H1 (cell line): ENCODE data around the gene NDRG4. TPM values are rescaled to one million over a fixed set of nuclear protein-coding genes. Genes with fewer than 3 reads are reported as not detected.

Experiments used
- CTCF ChIA-PET: fragments of 300-600 bp; sonication (Branson Sonifier 250); formaldehyde crosslinking; loops from one replicate; lab custom pipeline; 2021; ENCODE audit not compliant: partially characterized antibody; lab: Charles Lee
- POLR2A ChIA-PET: fragments of 300-600 bp; sonication (Branson Sonifier 250); formaldehyde crosslinking; loops from one replicate; lab custom pipeline; 2021; ENCODE audit warnings: inconsistent platforms; ENCODE audit not compliant: partially characterized antibody; lab: Charles Lee
- DNase-seq, 2 experiments: peaks; one replicate each; pipeline versions ENCODE4 v3.0.0 to v3.0.0-alpha.2; 2010 to 2022; ENCODE audit warnings: low spot score in 2 of 2, low read depth in 1 of 2, mixed read lengths in 1 of 2
- FAIRE-seq: peaks from 2 replicates; lab custom pipeline; 2011; peaks lifted over from hg19 to GRCh38; lab: Jason Lieb, UNC
- H2AFZ ChIP-seq: 2 replicates; pipeline ENCODE4 v1.8.1; 2012; ENCODE audit warnings: low read length, inconsistent platforms
- H2AK5ac ChIP-seq: 2 replicates; pipeline ENCODE4 v1.6.1; 2013; ENCODE audit warnings: low read depth, low read length
- H2BK120ac ChIP-seq: replicated peaks from 2 replicates; pipeline ENCODE3; 2013; ENCODE audit warnings: low read depth, low read length, inconsistent platforms
- H2BK12ac ChIP-seq: 2 replicates; pipeline ENCODE4 v1.6.1; 2013; ENCODE audit warnings: low read depth, low read length
- H2BK15ac ChIP-seq: 2 replicates; pipeline ENCODE4 v1.6.1; 2013; ENCODE audit warnings: low read length
- H2BK20ac ChIP-seq: 2 replicates; pipeline ENCODE4 v1.6.1; 2013; ENCODE audit warnings: low read length
- H2BK5ac ChIP-seq: 2 replicates; pipeline ENCODE4 v1.6.1; 2013; ENCODE audit warnings: low read depth, low read length
- H3K14ac ChIP-seq: 2 replicates; pipeline ENCODE4 v1.6.1; 2013; ENCODE audit warnings: inconsistent platforms; ENCODE audit not compliant: insufficient read length
- H3K18ac ChIP-seq: 2 replicates; pipeline ENCODE4 v1.6.1; 2013; ENCODE audit warnings: low read length; ENCODE audit errors: extremely low read depth
- H3K23ac ChIP-seq: 2 replicates; pipeline ENCODE4 v1.6.1; 2013; ENCODE audit warnings: inconsistent platforms; ENCODE audit not compliant: insufficient read length
- H3K23me2 ChIP-seq: 2 replicates; pipeline ENCODE4 v1.6.1; 2013; ENCODE audit warnings: low read depth, low read length
- H3K27ac ChIP-seq: 2 replicates; pipeline ENCODE4 v1.6.1; 2011; ENCODE audit warnings: low read depth, low read length, inconsistent platforms
- H3K27me3 ChIP-seq, 4 experiments: replicated peaks in 1 of 4; 1 replicate in 1 of 4; 2 replicates in 3 of 4; pipeline versions ENCODE4 v1.6.1 to v1.8.1; 2011 to 2013; ENCODE audit warnings: low read length in 3 of 4, mild to moderate bottlenecking in 3 of 4, inconsistent platforms in 2 of 4, mixed read lengths in 2 of 4, moderate library complexity in 1 of 4; ENCODE audit not compliant: control insufficient read depth in 3 of 4, insufficient read depth in 3 of 4; ENCODE audit errors: extremely low read depth in 1 of 4
- H3K36me3 ChIP-seq, 4 experiments: 2 replicates each; pipeline versions ENCODE4 v1.6.1 to v1.8.1; 2011 to 2013; ENCODE audit warnings: mild to moderate bottlenecking in 4 of 4, low read length in 3 of 4, moderate library complexity in 2 of 4, control low read depth in 1 of 4, inconsistent platforms in 1 of 4; ENCODE audit not compliant: insufficient read depth in 4 of 4, control insufficient read depth in 2 of 4
- H3K4ac ChIP-seq: replicated peaks from 2 replicates; pipeline ENCODE3; 2013; ENCODE audit warnings: low read length, low read depth, mixed read lengths, inconsistent platforms; ENCODE audit not compliant: insufficient read length
- H3K4me1 ChIP-seq, 4 experiments: replicated peaks in 1 of 4; 1 replicate in 1 of 4; 2 replicates in 3 of 4; pipeline versions ENCODE4 v1.6.1 to v1.8.1; 2011 to 2013; ENCODE audit warnings: low read length in 3 of 4, inconsistent platforms in 2 of 4, mixed read lengths in 1 of 4; ENCODE audit not compliant: insufficient read depth in 4 of 4, control insufficient read depth in 3 of 4
- H3K4me2 ChIP-seq, 2 experiments: 2 replicates each; pipeline versions ENCODE4 v1.6.1 to v1.8.1; 2011 to 2013; ENCODE audit warnings: low read depth in 2 of 2, low read length in 2 of 2, control low read depth in 1 of 2, inconsistent platforms in 1 of 2, mild to moderate bottlenecking in 1 of 2; ENCODE audit not compliant: insufficient read depth in 1 of 2
- H3K4me3 ChIP-seq, 4 experiments: fragments of 200-600, 300-600 bp in 1 of 4; sonication (generic), shearing (Covaris generic), sonication (Bioruptor Twin) in 1 of 4; 2 replicates each; pipeline versions ENCODE4 v1.5.1 to v1.8.1; 2011 to 2016; ENCODE audit warnings: low read length in 4 of 4, low read depth in 3 of 4, control low read depth in 2 of 4, inconsistent platforms in 2 of 4, mild to moderate bottlenecking in 2 of 4, mixed read lengths in 1 of 4, moderate library complexity in 1 of 4; ENCODE audit not compliant: insufficient read depth in 2 of 4; ENCODE audit errors: extremely low read depth in 1 of 4
- H3K56ac ChIP-seq: replicated peaks from 2 replicates; pipeline ENCODE3; 2013; ENCODE audit warnings: low read depth, mild to moderate bottlenecking, mixed read lengths, low read length, inconsistent platforms; ENCODE audit not compliant: insufficient read length
- H3K79me1 ChIP-seq: 2 replicates; pipeline ENCODE4 v1.6.1; 2013; ENCODE audit warnings: low read depth, low read length, control low read depth
- H3K79me2 ChIP-seq, 2 experiments: 2 replicates each; pipeline versions ENCODE4 v1.6.1 to v1.8.1; 2012 to 2013; ENCODE audit warnings: low read length in 2 of 2, mild to moderate bottlenecking in 2 of 2, inconsistent platforms in 1 of 2; ENCODE audit not compliant: insufficient read depth in 2 of 2, control insufficient read depth in 1 of 2
- H3K9ac ChIP-seq, 4 experiments: replicated peaks in 1 of 4; 1 replicate in 1 of 4; 2 replicates in 3 of 4; pipeline versions ENCODE4 v1.6.1 to v1.8.1; 2011 to 2013; ENCODE audit warnings: low read depth in 3 of 4, low read length in 3 of 4, control low read depth in 2 of 4, mild to moderate bottlenecking in 2 of 4, moderate library complexity in 2 of 4, inconsistent platforms in 1 of 4; ENCODE audit errors: extremely low read depth in 1 of 4
- H3K9me3 ChIP-seq, 2 experiments: 2 replicates each; pipeline versions ENCODE4 v1.6.1 to v1.8.1; 2012 to 2013; ENCODE audit warnings: mild to moderate bottlenecking in 2 of 2, moderate library complexity in 2 of 2, control low read depth in 1 of 2, inconsistent platforms in 1 of 2, low read depth in 1 of 2, low read length in 1 of 2, mixed read lengths in 1 of 2; ENCODE audit not compliant: insufficient read depth in 2 of 2
- H4K20me1 ChIP-seq, 2 experiments: replicated peaks in 1 of 2; 2 replicates each; pipeline versions ENCODE3 to v1.8.1; 2011 to 2013; ENCODE audit warnings: inconsistent platforms in 2 of 2, low read length in 2 of 2, mild to moderate bottlenecking in 1 of 2; ENCODE audit not compliant: insufficient read depth in 2 of 2, control insufficient read depth in 1 of 2
- H4K5ac ChIP-seq: 2 replicates; pipeline ENCODE4 v1.6.1; 2013; ENCODE audit warnings: low read length, low read depth, mixed read lengths, inconsistent platforms; ENCODE audit not compliant: insufficient read length
- H4K8ac ChIP-seq: 2 replicates; pipeline ENCODE4 v1.8.0; 2013; ENCODE audit warnings: mild to moderate bottlenecking, moderate library complexity, low read length, inconsistent platforms; ENCODE audit not compliant: insufficient read depth; ENCODE audit errors: extremely low read depth
- H4K91ac ChIP-seq: replicated peaks from 2 replicates; pipeline ENCODE3; 2013; ENCODE audit warnings: low read length, mixed read lengths, inconsistent platforms; ENCODE audit not compliant: insufficient read length
- ATF2 ChIP-seq: IDR thresholded peaks from 2 replicates; pipeline ENCODE4 v1.6.1; 2012; ENCODE audit warnings: low read length, inconsistent platforms
- TAF7 ChIP-seq: optimal IDR thresholded peaks from 2 replicates; pipeline ENCODE3; 2011; ENCODE audit warnings: low read depth, mild to moderate bottlenecking, inconsistent platforms, low read length, moderate library complexity, borderline replicate concordance
- WGBS, 2 experiments: shearing (Covaris generic) in 1 of 2; methylation state at CpG; one replicate each; pipeline versions ENCODE4 v1.1.6 to v1.1.7; 2013 to 2015; ENCODE audit warnings: low lambda C conversion rate in 2 of 2, mixed read lengths in 2 of 2, inconsistent platforms in 1 of 2, low coverage in 1 of 2, missing lambda C conversion rate in 1 of 2; ENCODE audit not compliant: insufficient replicate concordance in 2 of 2, insufficient coverage in 1 of 2, insufficient read length in 1 of 2; ENCODE audit errors: extremely low coverage in 1 of 2, missing lambda C conversion rate in 1 of 2; 5-methylcytosine and 5-hydroxymethylcytosine counted together
- polyA plus RNA-seq, 7 experiments: library from polyadenylated mRNA; depleted of rRNA in 3 of 7; stranded (reverse) in 5 of 7; unstranded in 2 of 7; fragments of >200 nt in 5 of 7; fragments of 200-250 nt in 2 of 7; gene quantifications; 1 replicate in 5 of 7; 2 replicates in 1 of 7; 4 replicates in 1 of 7; pipeline versions ENCODE4 v1.2.1 to v1.2.3, GENCODE V29; 2011 to 2013; ENCODE audit warnings: missing spikeins in 2 of 7, mixed read lengths in 2 of 7
- total RNA-seq: library from RNA; stranded (reverse); fragmentation: NEBNext Ultra II Directional; extraction: Animal tissue kit (Norgen Biotek cat#: 25700); gene quantifications from 2 replicates; pipeline ENCODE4 v1.2.1, GENCODE V29; 2021

The NDRG4 gene
- total and polyA plus RNA-seq, 2 of the 8 experiments (the other 6 are each of a cell fraction or from before 2014, with no cell fraction given): 20.8 to 30.9 TPM

- Histone ChIP-seq H3K4me1 (peaks cover 4 to 15% (median 6%) of the 10 kb centered on the region in 4 experiments), H2BK20ac (no peak overlapping the region), H3K27me3 (no peaks in the 10 kb centered on the region), H3K9ac (no peak overlapping the region), H3K14ac (no peak overlapping the region), H3K23ac (no peak overlapping the region), H3K4ac (no peak overlapping the region), H3K4me2 (peak overlapping the region in 1 of 2 experiments; percentile 9; a peak in 1 of 4 replicates), H3K79me1 (no peaks in the 10 kb centered on the region; the same call in 1 of the 2 replicates), H3K9me3 (no peaks in the 10 kb centered on the region), H3K4me3 (peak overlapping the region in 1 of 4 experiments; percentile 95; a peak in 1 of 8 replicates), H4K8ac (no peak overlapping the region), H2BK5ac (no peak overlapping the region), H4K20me1 (peaks cover 13 to 17% of the 10 kb centered on the region in 2 experiments), H3K79me2 (peaks cover 0 to 24% of the 10 kb centered on the region in 2 experiments; a peak in 2 of 4 replicates), H2BK15ac (no peak overlapping the region), H3K36me3 (peaks cover 9 to 28% (median 23%) of the 10 kb centered on the region in 4 experiments), H3K27ac (no peak overlapping the region), H2BK12ac (no peak overlapping the region), H2BK120ac (no peak overlapping the region), H2AK5ac (no peak overlapping the region), H4K91ac (no peak overlapping the region), H3K18ac (no peak overlapping the region), H4K5ac (no peak overlapping the region), H2AFZ (no peak overlapping the region), H3K23me2 (no peaks in the 10 kb centered on the region; the same call in 1 of the 2 replicates), H3K56ac (no peak overlapping the region)
- WGBS, 2 experiments: 93% methylated on average over 3 of the region's 3 CpGs; no CpG with 5 or more reads in 1 of the 2 experiments
- CTCF ChIA-PET: interaction anchor here (0.8 to 3.1 kb wide), 8 partner anchors 8 to 176 kb away, joined by 3 to 23 read pairs (median 4); partner anchors contain the start of gene NDRG4
- TF ChIP-seq TAF7: no peak
- no peak for TF ChIP-seq ATF2
- DNase-seq (no peak), FAIRE-seq (no peak)
- POLR2A ChIA-PET: interaction anchor here (0.9 to 1.8 kb wide), 5 partner anchors 12 to 240 kb away, joined by 3 to 5 read pairs (median 3); partner anchors contain the start of gene NDRG4
Measured at GRCh38 chr16:58513874-58514273, 13.9 kb downstream of the NDRG4 start.
